Endothelial cell of umbilical vein (primary cell): ENCODE measurements around the gene PDYN. TPM values are rescaled to one million over a fixed set of nuclear protein-coding genes. Genes with fewer than 3 reads are reported as not detected.

Experiments used
- BruUV-seq: library from RNA; stranded (reverse); fragments of 400-500 nt; replicated peaks from 2 replicates; lab custom pipeline; 2021; lab: Mats Ljungman, UMichigan
- CTCF ChIA-PET: fragments of 300-600, 350-600 bp; sonication (Branson Sonifier 250); formaldehyde crosslinking; loops from one replicate; lab custom pipeline; 2021; ENCODE audit warnings: antibody characterized with exemption, inconsistent platforms; lab: Charles Lee
- POLR2A ChIA-PET: fragments of 300-600, 350-600 bp; sonication (Branson Sonifier 250); formaldehyde crosslinking; loops from one replicate; lab custom pipeline; 2021; ENCODE audit warnings: antibody characterized with exemption, inconsistent platforms; lab: Charles Lee
- DNase-seq: peaks from one replicate; pipeline ENCODE4 v3.0.0-alpha.2; 2011; ENCODE audit warnings: low read depth, low spot score
- FAIRE-seq: peaks from 2 replicates; lab custom pipeline; 2011; peaks lifted over from hg19 to GRCh38; lab: Jason Lieb, UNC
- H2AFZ ChIP-seq: 2 replicates; pipeline ENCODE4 v1.6.0; 2012; ENCODE audit warnings: low read depth, low read length, control low read depth, inconsistent platforms
- H3K27ac ChIP-seq: 2 replicates; pipeline ENCODE4 v1.5.1; 2011; ENCODE audit warnings: low read depth, mild to moderate bottlenecking, control low read depth, low read length, moderate library complexity; ENCODE audit not compliant: insufficient read depth
- H3K27me3 ChIP-seq, 2 experiments: 2 replicates each; pipeline versions ENCODE4 v1.6.0 to v1.6.1; 2011; ENCODE audit warnings: low read length in 2 of 2, mixed read lengths in 1 of 2; ENCODE audit not compliant: control insufficient read depth in 2 of 2, insufficient read depth in 2 of 2
- H3K36me3 ChIP-seq, 2 experiments: 2 replicates in 1 of 2; 3 replicates in 1 of 2; pipeline ENCODE4 v1.5.1; 2011; ENCODE audit warnings: low read length in 2 of 2, mild to moderate bottlenecking in 1 of 2, moderate library complexity in 1 of 2; ENCODE audit not compliant: control insufficient read depth in 2 of 2, insufficient read depth in 2 of 2; ENCODE audit errors: extremely low read depth in 1 of 2
- H3K4me1 ChIP-seq: 3 replicates; pipeline ENCODE4 v1.5.1; 2011; ENCODE audit warnings: mild to moderate bottlenecking, low read length; ENCODE audit not compliant: control insufficient read depth, insufficient read depth; ENCODE audit errors: extremely low read depth
- H3K4me2 ChIP-seq: 2 replicates; pipeline ENCODE4 v1.6.1; 2011; ENCODE audit warnings: low read length, control low read depth, mixed read lengths; ENCODE audit not compliant: insufficient read depth
- H3K4me3 ChIP-seq, 3 experiments: fragments of 200-600 bp in 1 of 3; sonication (generic), shearing (Covaris generic) in 1 of 3; replicated peaks in 1 of 3; 2 replicates each; pipeline ENCODE4 v1.5.1; 2011 to 2016; ENCODE audit warnings: control low read depth in 3 of 3, low read length in 3 of 3, mild to moderate bottlenecking in 2 of 3, inconsistent platforms in 1 of 3, low read depth in 1 of 3, moderate library complexity in 1 of 3; ENCODE audit not compliant: insufficient read depth in 1 of 3
- H3K79me2 ChIP-seq: 2 replicates; pipeline ENCODE4 v1.6.0; 2012; ENCODE audit warnings: low read length, inconsistent platforms; ENCODE audit not compliant: control insufficient read depth, insufficient read depth
- H3K9ac ChIP-seq: replicated peaks from 2 replicates; pipeline ENCODE3; 2011; ENCODE audit warnings: low read length, control low read depth; ENCODE audit not compliant: insufficient read depth; ENCODE audit errors: extremely low read depth
- H3K9me1 ChIP-seq: replicated peaks from 3 replicates; pipeline ENCODE4 v1.6.0; 2011; ENCODE audit warnings: mild to moderate bottlenecking, low read length; ENCODE audit not compliant: control insufficient read depth, insufficient read depth; ENCODE audit errors: extremely low read depth
- H3K9me3 ChIP-seq: replicated peaks from 2 replicates; pipeline ENCODE4 v1.5.1; 2012; ENCODE audit warnings: low read length, inconsistent platforms; ENCODE audit not compliant: control insufficient read depth, insufficient read depth
- H4K20me1 ChIP-seq: replicated peaks from 2 replicates; pipeline ENCODE3; 2011; ENCODE audit warnings: mild to moderate bottlenecking, low read length; ENCODE audit not compliant: control insufficient read depth, insufficient read depth; ENCODE audit errors: extremely low read depth
- EZH2 ChIP-seq: IDR thresholded peaks from 2 replicates; pipeline ENCODE4 v1.6.1; 2012; ENCODE audit warnings: borderline replicate concordance, low read depth, mild to moderate bottlenecking, moderate library complexity, low read length, inconsistent platforms; ENCODE audit not compliant: severe bottlenecking
- FOS ChIP-seq: IDR thresholded peaks from 2 replicates; pipeline ENCODE4 v1.6.1; 2011; ENCODE audit warnings: mild to moderate bottlenecking, low read length, moderate library complexity, borderline replicate concordance; ENCODE audit not compliant: insufficient read depth
- GATA2 ChIP-seq: IDR thresholded peaks from 2 replicates; pipeline ENCODE4 v1.7.0; 2011; ENCODE audit warnings: low read depth, mild to moderate bottlenecking, moderate library complexity, mixed read lengths, low read length; ENCODE audit not compliant: insufficient read length, insufficient read depth
- JUN ChIP-seq: IDR thresholded peaks from 2 replicates; pipeline ENCODE4 v1.6.1; 2011; ENCODE audit warnings: borderline replicate concordance, low read depth; ENCODE audit not compliant: insufficient read length, insufficient read depth
- MAX ChIP-seq: IDR thresholded peaks from 2 replicates; pipeline ENCODE4 v1.6.1; 2011; ENCODE audit not compliant: insufficient read depth, insufficient read length
- MYC ChIP-seq: IDR thresholded peaks from one replicate; pipeline ENCODE4 v1.6.1; 2011; ENCODE audit warnings: mild to moderate bottlenecking, low read depth, low read length
- POLR2A ChIP-seq: IDR thresholded peaks from 2 replicates; pipeline ENCODE4 v1.6.1; 2012; ENCODE audit warnings: low read depth, mild to moderate bottlenecking, control low read depth, low read length
- POLR2AphosphoS5 ChIP-seq: IDR thresholded peaks from 2 replicates; pipeline ENCODE4 v1.6.1; 2012; ENCODE audit warnings: low read depth, mild to moderate bottlenecking, control low read depth, low read length, moderate library complexity; ENCODE audit not compliant: insufficient read depth
- dilution Hi-C: fragments of 300-500 bp; cut with MboI; formaldehyde crosslinking; loops from one replicate; pipeline ENCODE4 v1.15.0; 2019; ENCODE audit warnings: low sequenced_read_pairs; ENCODE audit not compliant: extremely low pct_ligation_motif_present
- intact Hi-C: fragments of 100-400 bp; cut with micrococcal nuclease; formaldehyde crosslinking; loops from one replicate; pipeline ENCODE4 v1.10.0; 2022
- polyA plus RNA-seq, 4 experiments: library from polyadenylated mRNA; depleted of rRNA in 3 of 4; stranded (reverse) in 3 of 4; unstranded in 1 of 4; fragments of >200 nt; gene quantifications; 2 replicates each; pipeline versions ENCODE4 v1.2.1 to v1.2.3, GENCODE V29; 2011 to 2012; ENCODE audit warnings: missing spikeins in 1 of 4
- total RNA-seq: library from RNA; stranded (reverse); gene quantifications from 2 replicates; pipeline ENCODE4 v1.2.3, GENCODE V29; 2021
- TF ChIP-seq, protein P1 (sequence below), 2 donors: IDR thresholded peaks; 1 replicate in 1 of 2; 2 replicates in 1 of 2; pipeline ENCODE4 v1.5.1; 2011; ENCODE audit warnings: low read length in 2 of 2, mild to moderate bottlenecking in 2 of 2, moderate library complexity in 2 of 2, control low read depth in 1 of 2, inconsistent platforms in 1 of 2, low read depth in 1 of 2; ENCODE audit not compliant: insufficient read depth in 1 of 2; ENCODE audit errors: extremely low read depth in 1 of 2

The PDYN gene
- total and polyA plus RNA-seq, 2 donors (not counting 3 experiments of a cell fraction or from before 2014, with no cell fraction given), result not detected

DNA sequence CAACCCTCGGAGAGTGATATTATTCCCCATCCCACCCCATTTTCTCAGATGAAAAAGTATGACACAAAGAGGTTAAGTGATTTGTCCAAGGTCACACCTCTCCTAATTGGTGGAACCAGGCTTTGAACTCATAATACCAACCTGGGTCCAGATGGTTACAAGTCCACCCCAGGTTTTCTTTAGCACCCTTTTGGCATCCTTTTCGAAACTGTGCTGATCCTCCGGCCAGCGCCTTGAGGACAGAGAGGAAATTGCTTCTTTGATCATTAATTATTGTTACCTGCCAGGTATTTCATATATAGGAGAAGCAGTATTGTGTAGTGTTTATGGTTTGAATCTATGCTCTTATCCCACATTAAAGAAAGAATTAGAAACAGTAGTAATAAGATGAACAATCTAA is 29.3 kb upstream of the PDYN start:
- Histone ChIP-seq H3K9ac (no peak overlapping the region), H2AFZ (no peak overlapping the region), H3K27me3 (peaks cover 0 to 3% of the 10 kb centered on the region in 2 experiments), H3K4me1 (no peaks in the 10 kb centered on the region), H4K20me1 (no peaks in the 10 kb centered on the region), H3K9me1 (no peaks in the 10 kb centered on the region), H3K36me3 (no peaks in the 10 kb centered on the region), H3K4me3 (no peak overlapping the region), H3K79me2 (no peaks in the 10 kb centered on the region), H3K27ac (no peak overlapping the region), H3K9me3 (no peaks in the 10 kb centered on the region), H3K4me2 (no peak overlapping the region)
- dilution Hi-C loops (no loop called here), intact Hi-C loops (no loop called here)
- DNase-seq (no peak), FAIRE-seq (no peak)
- POLR2A ChIA-PET, result no interaction called here
- TF ChIP-seq GATA2 (no peak), POLR2AphosphoS5 (no peak), FOS (no peak), EZH2 (no peak), POLR2A (no peak), MAX (no peak), MYC (no peak), JUN (no peak)
- TF ChIP-seq, protein P1, sequence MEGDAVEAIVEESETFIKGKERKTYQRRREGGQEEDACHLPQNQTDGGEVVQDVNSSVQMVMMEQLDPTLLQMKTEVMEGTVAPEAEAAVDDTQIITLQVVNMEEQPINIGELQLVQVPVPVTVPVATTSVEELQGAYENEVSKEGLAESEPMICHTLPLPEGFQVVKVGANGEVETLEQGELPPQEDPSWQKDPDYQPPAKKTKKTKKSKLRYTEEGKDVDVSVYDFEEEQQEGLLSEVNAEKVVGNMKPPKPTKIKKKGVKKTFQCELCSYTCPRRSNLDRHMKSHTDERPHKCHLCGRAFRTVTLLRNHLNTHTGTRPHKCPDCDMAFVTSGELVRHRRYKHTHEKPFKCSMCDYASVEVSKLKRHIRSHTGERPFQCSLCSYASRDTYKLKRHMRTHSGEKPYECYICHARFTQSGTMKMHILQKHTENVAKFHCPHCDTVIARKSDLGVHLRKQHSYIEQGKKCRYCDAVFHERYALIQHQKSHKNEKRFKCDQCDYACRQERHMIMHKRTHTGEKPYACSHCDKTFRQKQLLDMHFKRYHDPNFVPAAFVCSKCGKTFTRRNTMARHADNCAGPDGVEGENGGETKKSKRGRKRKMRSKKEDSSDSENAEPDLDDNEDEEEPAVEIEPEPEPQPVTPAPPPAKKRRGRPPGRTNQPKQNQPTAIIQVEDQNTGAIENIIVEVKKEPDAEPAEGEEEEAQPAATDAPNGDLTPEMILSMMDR (IDR thresholded peaks at IDR 0.05; ENCODE audit: extremely low read depth in 1 of 2, insufficient read depth in 1 of 2, low read depth in 1 of 2, low read length in 2 of 2), result no peak
- BruUV-seq, result no TSS peak
- CTCF ChIA-PET, result interaction anchor here (1.2 kb wide), 1 partner anchor 149 kb away, joined by 3 read pairs; no protein-coding TSS in a partner anchor
